Endothelial cell of umbilical vein (primary cell): Measurements from ENCODE around the gene TEF.

Experiments used
- CTCF ChIP-seq, 2 donors: IDR thresholded peaks; 1 replicate in 1 of 2; 2 replicates in 1 of 2; pipeline ENCODE4 v1.5.1; 2011; ENCODE audit warnings: low read length in 2 of 2, mild to moderate bottlenecking in 2 of 2, moderate library complexity in 2 of 2, control low read depth in 1 of 2, inconsistent platforms in 1 of 2, low read depth in 1 of 2; ENCODE audit not compliant: insufficient read depth in 1 of 2; ENCODE audit errors: extremely low read depth in 1 of 2
- EZH2 ChIP-seq: IDR thresholded peaks from 2 replicates; pipeline ENCODE4 v1.6.1; 2012; ENCODE audit warnings: borderline replicate concordance, low read depth, mild to moderate bottlenecking, moderate library complexity, low read length, inconsistent platforms; ENCODE audit not compliant: severe bottlenecking
- JUN ChIP-seq: IDR thresholded peaks from 2 replicates; pipeline ENCODE4 v1.6.1; 2011; ENCODE audit warnings: borderline replicate concordance, low read depth; ENCODE audit not compliant: insufficient read length, insufficient read depth
- MAX ChIP-seq: IDR thresholded peaks from 2 replicates; pipeline ENCODE4 v1.6.1; 2011; ENCODE audit not compliant: insufficient read depth, insufficient read length
- MYC ChIP-seq: IDR thresholded peaks from one replicate; pipeline ENCODE4 v1.6.1; 2011; ENCODE audit warnings: mild to moderate bottlenecking, low read depth, low read length
- POLR2A ChIP-seq: IDR thresholded peaks from 2 replicates; pipeline ENCODE4 v1.6.1; 2012; ENCODE audit warnings: low read depth, mild to moderate bottlenecking, control low read depth, low read length
- POLR2AphosphoS5 ChIP-seq: IDR thresholded peaks from 2 replicates; pipeline ENCODE4 v1.6.1; 2012; ENCODE audit warnings: low read depth, mild to moderate bottlenecking, control low read depth, low read length, moderate library complexity; ENCODE audit not compliant: insufficient read depth

- no peak for TF ChIP-seq EZH2
- no peak for TF ChIP-seq CTCF (IDR thresholded peaks at IDR 0.05; ENCODE audit: extremely low read depth in 1 of 2, insufficient read depth in 1 of 2, low read depth in 1 of 2, low read length in 2 of 2)
- no peak for TF ChIP-seq POLR2A
- TF ChIP-seq POLR2AphosphoS5, result no peak
- no peak for TF ChIP-seq MYC
- no peak for TF ChIP-seq MAX
- TF ChIP-seq JUN, result no peak
Measured at GRCh38 chr22:41338614-41339212, 43.0 kb upstream of the TEF start.
